ENCODE measurements around the gene ELP1. TPM values are rescaled to one million over a fixed set of nuclear protein-coding genes. Genes with fewer than 3 reads are reported as not detected.

The ELP1 gene, protein sequence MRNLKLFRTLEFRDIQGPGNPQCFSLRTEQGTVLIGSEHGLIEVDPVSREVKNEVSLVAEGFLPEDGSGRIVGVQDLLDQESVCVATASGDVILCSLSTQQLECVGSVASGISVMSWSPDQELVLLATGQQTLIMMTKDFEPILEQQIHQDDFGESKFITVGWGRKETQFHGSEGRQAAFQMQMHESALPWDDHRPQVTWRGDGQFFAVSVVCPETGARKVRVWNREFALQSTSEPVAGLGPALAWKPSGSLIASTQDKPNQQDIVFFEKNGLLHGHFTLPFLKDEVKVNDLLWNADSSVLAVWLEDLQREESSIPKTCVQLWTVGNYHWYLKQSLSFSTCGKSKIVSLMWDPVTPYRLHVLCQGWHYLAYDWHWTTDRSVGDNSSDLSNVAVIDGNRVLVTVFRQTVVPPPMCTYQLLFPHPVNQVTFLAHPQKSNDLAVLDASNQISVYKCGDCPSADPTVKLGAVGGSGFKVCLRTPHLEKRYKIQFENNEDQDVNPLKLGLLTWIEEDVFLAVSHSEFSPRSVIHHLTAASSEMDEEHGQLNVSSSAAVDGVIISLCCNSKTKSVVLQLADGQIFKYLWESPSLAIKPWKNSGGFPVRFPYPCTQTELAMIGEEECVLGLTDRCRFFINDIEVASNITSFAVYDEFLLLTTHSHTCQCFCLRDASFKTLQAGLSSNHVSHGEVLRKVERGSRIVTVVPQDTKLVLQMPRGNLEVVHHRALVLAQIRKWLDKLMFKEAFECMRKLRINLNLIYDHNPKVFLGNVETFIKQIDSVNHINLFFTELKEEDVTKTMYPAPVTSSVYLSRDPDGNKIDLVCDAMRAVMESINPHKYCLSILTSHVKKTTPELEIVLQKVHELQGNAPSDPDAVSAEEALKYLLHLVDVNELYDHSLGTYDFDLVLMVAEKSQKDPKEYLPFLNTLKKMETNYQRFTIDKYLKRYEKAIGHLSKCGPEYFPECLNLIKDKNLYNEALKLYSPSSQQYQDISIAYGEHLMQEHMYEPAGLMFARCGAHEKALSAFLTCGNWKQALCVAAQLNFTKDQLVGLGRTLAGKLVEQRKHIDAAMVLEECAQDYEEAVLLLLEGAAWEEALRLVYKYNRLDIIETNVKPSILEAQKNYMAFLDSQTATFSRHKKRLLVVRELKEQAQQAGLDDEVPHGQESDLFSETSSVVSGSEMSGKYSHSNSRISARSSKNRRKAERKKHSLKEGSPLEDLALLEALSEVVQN (N-terminal part only)
- 34.1 and 38.7 TPM in 2 replicates for total RNA-seq (2021)
- Bru-seq, nascent RNA = percentile 78 among the genes with signal in this experiment
- BruChase-seq, experiment 1, labeled RNA remaining after a 2-hour chase = percentile 83 among the genes with signal in this experiment
- BruChase-seq, experiment 2, labeled RNA remaining after a 6-hour chase = percentile 81 among the genes with signal in this experiment
- long read RNA-seq, full-length matches to known transcripts = 13 of 42 reads
- long read RNA-seq, partial matches to known transcripts = 12 of 42 reads
- long read RNA-seq, other reads (novel, unspliced or antisense) = 17 of 42 reads

GRCh38 chr9:108933718-108934322 is at the start of gene ELP1:
TSS of gene ELP1 (minus strand) at chr9:108934124. CDS start at chr9:108931146, 2,978 bp downstream.
- peaks cover 8% of the 10 kb centered on the region for H3K4me1 ChIP-seq (ENCODE audit: insufficient read depth, low read length, poor library complexity, severe bottlenecking)
- TF ChIP-seq EZH2 (IDR thresholded peaks at IDR 0.05; ENCODE audit: borderline replicate concordance, low read depth, low read length, poor library complexity, severe bottlenecking) = no peak
- TF ChIP-seq CTCF (conservative IDR thresholded peaks at IDR 0.05; ENCODE audit: low read depth, low read length) = peak; percentile 54; the same call in 1 of the 2 replicates
- BruUV-seq (replicated peaks) = no TSS peak
- no peaks in the 10 kb centered on the region for H3K27me3 ChIP-seq (replicated peaks; ENCODE audit: insufficient read depth, low read depth, low read length, poor library complexity)
- H3K4me3 ChIP-seq (ENCODE audit: low read depth, low read length, poor library complexity, severe bottlenecking) = peak within 1 kb of the TSS; percentile 79
- no peaks in the 10 kb centered on the region for H3K9me3 ChIP-seq (ENCODE audit: low read depth, low read length, poor library complexity, severe bottlenecking)
- H3K36me3 ChIP-seq (ENCODE audit: insufficient read depth, low read length, poor library complexity, severe bottlenecking) = peaks cover 17% of the 10 kb centered on the region
- intact Hi-C loops (cut with micrococcal nuclease; ENCODE audit: unreplicated experiment) = no loop called here
- peak; percentile 97 for DNase-seq (ENCODE audit: low spot score)
- POLR2A ChIA-PET (ENCODE audit: low non-redundant PET) = no interaction called here
- CTCF ChIA-PET = no interaction called here
- H3K27ac ChIP-seq (ENCODE audit: low read depth, low read length, poor library complexity, severe bottlenecking) = peak within 1 kb of the TSS; percentile 89

- DNase-seq (ENCODE audit: low spot score) = no peak
- no TSS peak for BruUV-seq (replicated peaks)
- ChIA-PET CTCF (no interaction called here), POLR2A (ENCODE audit: low non-redundant PET) (no interaction called here)
- H3K4me3 ChIP-seq (ENCODE audit: low read depth, low read length, poor library complexity, severe bottlenecking) = no peak overlapping the region
- H3K27me3 ChIP-seq (replicated peaks; ENCODE audit: insufficient read depth, low read depth, low read length, poor library complexity) = no peaks in the 10 kb centered on the region
- peaks cover 4% of the 10 kb centered on the region for H3K36me3 ChIP-seq (ENCODE audit: insufficient read depth, low read length, poor library complexity, severe bottlenecking)
- intact Hi-C loops (cut with micrococcal nuclease; ENCODE audit: unreplicated experiment) = no loop called here
- TF ChIP-seq CTCF (conservative IDR thresholded peaks at IDR 0.05; ENCODE audit: low read depth, low read length) = no peak
- TF ChIP-seq EZH2 (IDR thresholded peaks at IDR 0.05; ENCODE audit: borderline replicate concordance, low read depth, low read length, poor library complexity, severe bottlenecking) = no peak
- H3K27ac ChIP-seq (ENCODE audit: low read depth, low read length, poor library complexity, severe bottlenecking) = no peak overlapping the region
- H3K9me3 ChIP-seq (ENCODE audit: low read depth, low read length, poor library complexity, severe bottlenecking) = no peaks in the 10 kb centered on the region
- no peaks in the 10 kb centered on the region for H3K4me1 ChIP-seq (ENCODE audit: insufficient read depth, low read length, poor library complexity, severe bottlenecking)
Measured at GRCh38 chr9:108980893-108981292, 47.0 kb upstream of the ELP1 start.
